ENCODE measurements around the gene SH3RF3.

The SH3RF3 gene

DNA sequence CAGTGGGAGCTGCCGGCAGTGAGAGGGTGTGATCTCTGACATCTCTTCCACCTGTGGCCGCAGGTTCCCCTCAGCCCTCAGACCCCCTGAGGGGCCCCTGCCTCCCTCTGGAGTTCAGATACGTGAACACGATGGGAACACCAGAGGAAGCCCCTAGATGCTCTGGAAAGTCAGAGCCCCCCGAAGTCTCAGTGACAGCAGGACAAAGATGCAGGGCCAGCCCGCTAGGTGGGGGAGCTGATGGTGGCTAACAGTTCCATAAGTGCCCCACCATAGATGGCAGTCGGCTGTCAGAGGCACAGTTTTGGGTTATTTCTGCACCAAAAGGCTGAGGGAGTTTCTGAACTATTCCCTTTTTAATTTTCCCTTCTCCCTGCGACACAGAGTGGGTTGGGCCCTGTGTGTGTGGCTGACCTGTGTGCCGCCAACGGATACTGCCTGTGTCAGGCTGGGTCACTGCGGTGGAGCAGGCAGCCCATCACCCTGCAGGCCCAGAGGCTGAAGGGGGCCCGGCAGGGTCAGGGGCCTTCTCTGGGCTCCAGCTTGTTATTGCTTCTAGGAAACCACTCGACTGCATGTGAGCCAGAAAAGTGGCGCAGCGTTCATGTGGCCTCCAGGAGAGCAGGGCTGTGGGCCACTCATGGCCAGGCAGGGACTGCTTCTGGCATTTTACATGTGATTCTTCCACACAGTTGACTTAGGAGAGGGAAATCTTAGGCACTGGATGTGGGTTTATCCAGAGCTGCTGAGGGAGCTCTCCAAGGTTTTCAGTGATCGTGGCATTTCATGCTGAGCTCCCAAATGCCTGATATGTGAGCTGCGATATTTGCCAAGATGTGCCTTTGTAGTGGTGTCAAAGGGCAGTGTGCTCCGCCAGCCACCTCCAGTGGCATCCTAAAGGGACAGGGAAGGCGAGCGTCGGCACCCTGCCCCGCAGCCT, 225.1 kb downstream of the SH3RF3 start:
- no peak for DNase-seq

DNA sequence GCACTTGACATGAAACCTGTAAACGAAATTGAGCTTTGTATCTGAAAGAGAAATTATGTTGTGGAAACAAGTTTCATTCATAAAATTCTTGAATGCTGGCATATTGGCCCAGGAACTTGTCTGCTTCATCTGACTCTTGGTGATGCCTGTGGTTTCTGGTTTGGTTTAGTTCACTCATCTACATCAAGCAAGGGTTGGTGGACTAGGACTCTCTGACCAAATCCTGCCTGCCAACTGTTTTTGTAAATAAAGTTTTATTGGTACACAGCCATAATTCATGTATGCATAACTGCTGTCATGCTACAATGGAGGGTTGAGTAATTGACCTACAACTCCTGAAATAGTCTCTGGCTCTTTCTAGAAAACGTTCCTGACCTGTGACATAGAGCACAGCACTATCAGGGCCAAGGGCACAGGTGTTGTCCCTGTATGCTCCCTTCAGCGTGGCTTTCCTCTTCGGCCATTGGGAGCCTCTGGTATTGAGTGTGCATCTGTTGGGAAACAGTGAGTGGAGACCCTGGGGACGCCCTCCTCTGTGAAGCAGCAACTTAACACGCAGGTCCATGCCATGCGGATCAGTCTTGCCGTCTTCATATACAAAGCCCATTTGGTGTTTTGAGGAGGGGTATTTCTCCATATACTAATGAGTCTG, 226.3 kb downstream of the SH3RF3 start:
- DNase-seq: no peak

DNA sequence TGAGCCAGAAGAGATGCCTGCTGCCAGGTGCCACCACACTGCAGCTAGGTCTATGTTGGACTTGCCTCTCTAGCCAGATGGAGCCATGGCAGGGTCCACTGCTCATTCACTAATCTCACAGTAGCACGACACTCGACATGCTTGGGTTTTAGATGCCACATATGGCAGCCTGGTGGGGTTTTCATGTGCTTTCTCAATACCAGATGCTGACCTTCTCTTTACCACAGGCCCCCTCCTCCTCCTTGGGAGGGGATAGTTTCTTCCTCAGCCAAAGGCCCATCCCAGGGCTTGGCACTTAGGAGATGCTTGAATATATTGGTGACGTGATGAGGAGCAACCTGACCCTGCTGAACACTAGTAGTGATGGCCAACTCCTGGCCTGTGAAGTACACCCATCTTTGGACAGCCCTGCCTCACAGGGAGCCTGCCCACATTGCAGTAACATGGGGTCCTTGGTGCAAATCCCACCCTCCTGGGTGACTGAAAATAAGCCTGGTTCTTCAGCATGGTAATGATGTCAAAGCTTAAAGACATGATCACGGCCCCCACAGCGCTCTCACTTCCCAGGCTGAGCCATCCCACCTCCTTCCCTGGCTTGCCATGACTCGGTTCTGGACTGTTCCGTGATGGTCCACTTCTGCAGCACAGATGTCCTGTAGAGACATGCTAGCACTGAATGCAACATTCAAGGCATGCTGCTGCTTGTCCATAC, 227.5 kb downstream of the SH3RF3 start:
- no peak for DNase-seq

- no peak for DNase-seq
Observed at GRCh38 chr2:109364217-109364616, 235.2 kb downstream of the SH3RF3 start.

DNA sequence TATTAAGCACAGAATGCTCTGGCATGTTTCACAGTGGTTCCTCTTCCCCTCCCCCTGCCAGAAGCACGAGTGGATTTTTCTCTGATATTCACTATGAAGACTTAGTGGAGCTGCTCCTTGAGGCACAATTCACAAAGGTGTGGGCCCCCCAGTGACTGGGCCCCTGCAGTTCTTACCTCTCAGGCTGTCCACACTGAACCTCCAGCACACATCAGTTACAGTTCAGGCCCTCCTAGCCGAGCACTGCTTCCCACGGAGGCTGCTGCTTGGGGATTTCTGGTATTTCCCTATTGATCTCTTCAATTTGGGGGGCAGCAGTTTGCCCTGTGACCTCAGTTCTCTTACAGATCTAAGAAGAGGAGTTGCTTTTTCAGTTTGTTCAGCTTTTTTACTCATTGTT, 236.1 kb downstream of the SH3RF3 start:
- no peak for DNase-seq

DNA sequence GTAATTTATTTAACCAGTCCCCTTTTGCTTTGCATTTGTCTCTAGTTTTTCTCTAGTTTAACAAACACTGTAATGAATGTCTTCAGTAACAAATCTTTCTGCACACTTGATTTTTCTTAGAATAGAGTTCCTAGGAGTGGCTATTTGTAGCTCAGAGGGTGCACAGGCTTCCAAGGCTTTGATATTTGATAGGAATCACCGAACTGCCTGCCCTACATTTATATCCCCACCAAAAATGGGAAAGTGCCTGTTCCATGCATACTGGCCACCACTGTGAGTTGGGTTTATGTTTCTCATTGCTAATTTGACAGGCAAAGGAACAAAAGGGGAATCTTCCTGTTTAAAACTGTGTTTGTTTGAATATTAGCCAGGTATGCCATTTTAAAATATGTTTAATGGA, 238.7 kb downstream of the SH3RF3 start:
- DNase-seq: no peak

DNA sequence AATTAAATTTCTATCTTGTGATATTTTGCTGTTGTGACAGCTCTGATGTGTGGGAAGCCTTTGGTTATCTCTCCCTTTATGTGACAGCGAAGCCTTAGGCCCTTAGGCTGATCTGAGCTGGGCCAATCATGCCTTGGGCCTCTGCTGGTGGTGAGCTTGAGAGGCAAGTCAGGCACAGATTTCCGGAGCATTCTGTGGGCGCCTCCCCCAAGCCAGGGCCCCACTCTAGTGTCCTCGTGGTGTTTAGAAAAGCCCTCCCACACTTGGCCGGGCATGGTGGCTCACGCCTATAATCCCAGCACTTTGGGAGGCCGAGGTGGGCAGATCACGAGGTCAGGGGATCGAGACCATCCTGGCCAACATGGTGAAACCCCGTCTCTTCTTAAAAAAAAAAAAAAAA, 239.8 kb downstream of the SH3RF3 start:
- DNase-seq: no peak

DNA sequence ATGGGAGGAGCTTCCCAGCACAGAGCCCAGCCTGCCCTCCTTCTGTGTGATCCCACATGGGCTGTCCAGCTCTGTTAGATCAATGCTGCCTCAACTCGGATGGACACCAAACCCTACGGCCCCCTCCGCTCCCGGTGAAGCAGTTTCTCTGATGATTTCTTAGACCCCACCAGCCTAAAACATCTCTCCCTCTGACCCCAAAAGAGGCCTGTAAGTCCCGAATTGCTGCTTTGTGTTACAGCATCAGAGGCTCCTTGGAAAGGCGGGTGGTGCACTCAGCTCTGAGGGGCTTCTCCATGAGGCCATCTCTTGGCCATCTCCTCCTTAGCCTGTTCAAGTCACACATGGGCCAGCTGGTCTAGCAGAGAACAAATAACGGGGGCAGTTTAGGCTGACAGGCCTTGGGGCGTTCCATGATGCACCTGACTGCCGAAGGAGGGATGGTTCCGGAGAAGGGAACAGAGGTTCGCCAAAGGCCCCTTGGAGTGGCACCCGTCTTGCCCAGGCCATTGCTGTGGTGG, 240.7 kb downstream of the SH3RF3 start:
- no peak for DNase-seq

- no peak for DNase-seq
Observed at GRCh38 chr2:109370399-109371035, 241.5 kb downstream of the SH3RF3 start.

DNA sequence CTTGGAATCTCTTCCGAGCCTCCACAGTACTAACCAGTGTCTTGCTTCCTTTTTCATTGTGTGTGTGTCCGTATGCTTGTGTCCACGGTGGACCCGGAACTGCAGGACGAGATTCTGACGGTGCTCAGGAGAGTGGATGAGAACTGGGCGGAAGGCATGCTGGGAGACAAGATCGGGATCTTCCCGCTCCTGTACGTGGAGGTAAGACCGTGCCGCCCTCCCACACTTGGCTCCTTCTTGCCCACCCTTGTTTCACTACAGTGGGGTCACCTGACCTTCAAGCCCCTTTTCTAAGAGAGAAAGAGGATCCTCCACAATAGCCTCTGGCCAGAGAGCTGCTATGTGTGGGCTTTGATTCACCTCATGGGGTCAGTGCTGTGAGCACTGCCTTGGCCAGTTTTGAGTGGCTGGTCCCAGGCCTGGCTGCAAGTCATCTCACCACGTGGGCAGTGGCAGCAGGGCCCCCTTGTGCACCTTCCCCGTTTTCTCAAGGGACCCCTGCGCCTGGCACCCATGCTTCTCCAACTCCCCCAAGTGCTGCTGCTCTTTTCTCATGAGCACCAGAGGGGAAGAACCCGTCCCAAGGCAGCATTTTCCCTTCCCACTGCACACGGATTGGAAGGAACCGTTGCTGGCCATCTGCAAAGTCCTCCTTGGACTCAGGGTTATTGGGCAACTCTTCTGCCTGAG, 242.6 kb downstream of the SH3RF3 start:
- DNase-seq: no peak

DNA sequence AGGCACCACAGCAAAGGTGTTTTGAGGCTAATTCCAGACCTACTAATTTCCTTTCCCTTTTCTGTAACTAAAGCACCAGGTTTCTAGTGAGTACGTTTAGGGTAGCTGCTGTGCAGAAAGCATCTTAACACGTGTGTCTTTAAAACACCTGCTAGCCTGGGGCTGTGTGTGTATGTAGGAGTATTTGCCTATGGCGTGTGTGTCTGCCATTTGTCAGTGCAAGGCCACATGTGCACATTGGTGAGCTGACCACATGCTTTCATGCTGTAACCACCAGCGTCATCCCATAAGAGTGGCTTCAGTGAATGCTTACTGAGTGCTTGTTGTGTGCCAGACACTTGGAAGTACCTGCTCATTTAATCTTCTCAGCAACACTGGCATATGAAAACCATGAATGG, 243.2 kb downstream of the SH3RF3 start:
- DNase-seq: no peak

GRCh38 chr2:109372614-109373013, 243.6 kb downstream of the SH3RF3 start:
- DNase-seq: no peak

DNA sequence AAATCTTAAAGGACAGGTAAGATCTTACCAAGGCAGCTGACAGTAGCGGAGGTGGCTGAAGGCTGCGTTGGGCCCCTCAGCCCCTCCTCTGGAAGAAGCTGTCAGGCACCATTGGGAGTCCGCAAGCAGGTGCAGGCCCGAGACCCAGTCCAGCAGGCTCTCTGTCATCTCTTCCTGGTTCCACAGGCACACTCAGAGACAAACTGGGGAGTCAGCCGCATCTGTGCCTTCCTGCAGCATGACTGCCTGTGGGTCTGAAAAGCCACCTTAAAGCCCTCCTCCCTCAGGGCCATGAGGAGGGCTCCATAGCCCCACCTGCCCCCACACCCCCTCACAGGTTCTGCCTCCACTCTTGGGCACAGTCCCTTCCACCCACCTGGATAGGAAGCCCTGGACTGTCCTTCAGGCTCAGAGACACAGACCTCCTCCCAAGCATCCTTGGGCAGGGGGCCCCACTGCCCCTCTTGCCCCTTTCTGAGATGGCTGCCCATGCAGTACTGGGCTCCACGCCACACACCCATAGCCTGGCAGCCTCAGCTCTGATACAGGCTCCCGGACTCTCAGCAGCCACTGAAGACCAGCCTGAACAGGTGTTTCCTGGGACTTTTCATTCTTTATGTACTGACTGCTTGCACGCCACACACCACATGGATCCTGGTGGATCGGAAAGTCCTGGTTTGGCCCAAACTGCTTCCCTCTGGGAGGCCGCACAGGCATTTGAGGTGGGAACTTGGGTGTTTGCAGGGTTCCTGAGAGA, 245.0 kb downstream of the SH3RF3 start:
- no peak for DNase-seq

GRCh38 chr2:109374548-109375130, 245.6 kb downstream of the SH3RF3 start:
- DNase-seq: no peak

GRCh38 chr2:109375131-109375561, 246.1 kb downstream of the SH3RF3 start:
- DNase-seq: no peak

DNA sequence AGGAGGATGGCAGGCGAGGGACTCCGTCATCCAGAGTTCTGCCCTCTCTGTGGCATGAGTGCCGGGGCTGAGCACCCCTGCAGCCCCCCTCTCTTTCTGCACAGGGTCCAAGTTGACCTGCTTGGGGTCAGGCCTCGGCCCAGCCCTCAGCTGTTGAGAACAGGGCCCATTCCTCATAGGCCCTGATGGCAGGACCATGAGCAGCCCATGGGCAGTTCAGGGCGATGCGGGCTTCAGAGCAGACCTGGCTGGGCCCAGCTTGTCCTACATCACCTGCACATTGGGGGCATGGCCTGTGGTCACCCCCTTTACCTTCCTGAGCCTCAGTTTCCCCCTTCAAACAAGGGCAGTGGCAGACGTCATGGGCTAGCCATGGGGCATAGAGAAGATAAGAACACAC, 246.7 kb downstream of the SH3RF3 start:
- DNase-seq: no peak

- DNase-seq: no peak
Observed at GRCh38 chr2:109376115-109376514, 247.1 kb downstream of the SH3RF3 start.

DNA sequence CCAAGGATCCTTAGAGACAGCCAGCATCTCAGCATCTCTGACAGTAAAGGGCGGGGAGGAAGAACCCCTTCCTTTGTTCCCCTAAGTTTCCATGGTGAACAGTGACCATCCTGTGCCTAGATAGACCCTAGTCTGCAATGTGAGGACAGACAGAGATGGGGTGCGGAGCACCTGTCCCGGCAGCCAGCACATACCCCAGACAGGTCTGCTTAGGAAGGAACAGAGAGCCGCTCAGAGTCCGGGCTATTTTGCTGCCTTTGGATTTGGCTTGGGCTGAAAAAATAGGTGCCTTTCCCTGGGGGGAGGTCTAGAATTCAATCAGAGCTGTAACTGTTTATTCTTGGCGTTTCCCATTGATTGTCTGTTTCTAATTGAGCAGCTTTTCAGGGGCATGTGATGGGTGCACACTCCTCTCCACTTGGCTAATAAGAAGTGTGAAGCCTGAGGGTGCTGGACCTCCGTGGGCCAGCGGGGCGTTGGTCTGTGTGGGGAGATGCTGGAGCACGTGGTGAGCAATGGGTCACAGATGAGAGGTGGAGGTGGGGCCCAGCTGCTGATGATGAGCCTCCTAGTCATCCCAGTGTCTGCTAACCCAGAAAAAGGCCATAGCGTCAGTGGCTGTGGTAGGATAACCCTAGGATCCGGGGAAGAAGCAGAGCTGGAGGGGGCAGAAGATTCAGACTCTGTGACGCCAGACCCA, 247.9 kb downstream of the SH3RF3 start:
- no peak for DNase-seq

- DNase-seq: no peak
Observed at GRCh38 chr2:109377976-109378375, 249.0 kb downstream of the SH3RF3 start.

GRCh38 chr2:109378682-109379081, 249.7 kb downstream of the SH3RF3 start:
- no peak for DNase-seq

Data from fibroblast of skin of scalp (primary cell).